Lung (tissue), 12 donors: Measurements from ENCODE around the gene GPR55. TPM values are rescaled to one million over a fixed set of nuclear protein-coding genes. Genes with fewer than 3 reads are reported as not detected.

ENCODE experiments used
- ATAC-seq: fragments of 200-7000 bp; cut with Tn5 transposase; one replicate; pipeline ENCODE4 v1.9.1; 2020; ENCODE audit warnings: moderate number of reproducible peaks; ENCODE audit not compliant: insufficient read depth, low FRiP score
- DNase-seq, 3 donors: peaks; one replicate each; pipeline ENCODE4 v3.0.0-alpha.2; 2013 to 2017
- H3K27ac ChIP-seq, 2 donors: one replicate each; pipeline ENCODE4 v1.5.1; 2013; ENCODE audit warnings: mild to moderate bottlenecking in 2 of 2, moderate library complexity in 2 of 2, control low read depth in 1 of 2, inconsistent platforms in 1 of 2, low read depth in 1 of 2, low read length in 1 of 2
- H3K27me3 ChIP-seq, 3 donors: one replicate each; pipeline ENCODE4 v1.5.1; 2013; ENCODE audit warnings: low read length in 2 of 3; ENCODE audit not compliant: control insufficient read depth in 3 of 3, insufficient read depth in 3 of 3
- H3K36me3 ChIP-seq, 4 donors: one replicate each; pipeline ENCODE4 v1.5.1; 2013; ENCODE audit warnings: low read length in 4 of 4, mild to moderate bottlenecking in 1 of 4, moderate library complexity in 1 of 4; ENCODE audit not compliant: control insufficient read depth in 4 of 4, insufficient read depth in 4 of 4
- H3K4me1 ChIP-seq, 5 donors: one replicate each; pipeline ENCODE4 v1.5.1; 2013; ENCODE audit warnings: low read length in 5 of 5, mild to moderate bottlenecking in 2 of 5, moderate library complexity in 1 of 5; ENCODE audit not compliant: control insufficient read depth in 5 of 5, insufficient read depth in 5 of 5
- H3K4me3 ChIP-seq: one replicate; pipeline ENCODE4 v1.5.1; 2013; ENCODE audit warnings: mild to moderate bottlenecking, control low read depth, moderate library complexity
- H3K9ac ChIP-seq, 2 donors: one replicate each; pipeline ENCODE4 v1.5.1; 2013; ENCODE audit warnings: low read length in 2 of 2, control low read depth in 1 of 2; ENCODE audit not compliant: insufficient read depth in 1 of 2
- H3K9me3 ChIP-seq, 4 donors: one replicate each; pipeline ENCODE4 v1.5.1; 2013; ENCODE audit warnings: low read length in 3 of 4, mild to moderate bottlenecking in 1 of 4, moderate library complexity in 1 of 4; ENCODE audit not compliant: control insufficient read depth in 4 of 4, insufficient read depth in 3 of 4
- CTCF ChIP-seq: IDR thresholded peaks from 2 replicates; pipeline ENCODE4 v1.5.1; 2012; ENCODE audit warnings: mild to moderate bottlenecking; ENCODE audit errors: control extremely low read depth, extremely low read depth
- WGBS, 2 donors: extraction: QIAGEN DNeasy Blood & Tissue Kit; methylation state at CpG; one replicate each; pipeline ENCODE4 v1.1.7; 2013; 5-methylcytosine and 5-hydroxymethylcytosine counted together
- polyA plus RNA-seq, 2 donors: library from polyadenylated mRNA; stranded (reverse); fragments of 200-250 nt; gene quantifications; one replicate each; pipeline ENCODE4 v1.2.1, GENCODE V29; 2013
- total RNA-seq, 2 donors: library from RNA; depleted of rRNA in 1 of 2; stranded (reverse); fragments of >200 nt in 1 of 2; gene quantifications; one replicate each; pipeline ENCODE4 v1.2.1, GENCODE V29; 2014 to 2021
- donor health status: control.
- donor health status: control.
- donor health status: Bipolar disorder and iron deficiency.
- donor health status: healthy.
- donor health status: DM: yes; HTN: yes; CAD: no.

GPR55 gene
- total and polyA plus RNA-seq, 4 donors, result 0.18 to 0.58 (median 0.29) TPM

GRCh38 chr2:230909841-230910545 lies 15.0 kb downstream of the GPR55 start:
- 86 to 95% methylated on average over 18 of the region's 18 CpGs for WGBS, 2 donors
- TF ChIP-seq CTCF, result no peak

GRCh38 chr2:230908595-230909191 lies 16.3 kb downstream of the GPR55 start:
- Histone ChIP-seq H3K9me3 (no peaks in the 10 kb centered on the region), H3K27me3 (no peaks in the 10 kb centered on the region), H3K4me1 (peaks cover 0 to 11% (median 0%) of the 10 kb centered on the region in 5 donors), H3K27ac (no peak overlapping the region), H3K4me3 (no peak overlapping the region), H3K36me3 (no peaks in the 10 kb centered on the region), H3K9ac (no peak overlapping the region)
- DNase-seq (no peak), ATAC-seq (no peak)
- 69 to 79% methylated on average over 10 of the region's 10 CpGs for WGBS, 2 donors
- no peak for TF ChIP-seq CTCF

More at GRCh38 chr2:230909841-230910545, 15.0 kb downstream of the GPR55 start:
- no peaks in the 10 kb centered on the region for H3K36me3 ChIP-seq
- H3K4me1 ChIP-seq, result peaks cover 0 to 11% (median 0%) of the 10 kb centered on the region in 5 donors
- ATAC-seq, result no peak
- peaks cover 0 to 3% (median 0%) of the 10 kb centered on the region in 3 donors for H3K27me3 ChIP-seq
- H3K27ac ChIP-seq, result no peak overlapping the region
- H3K9ac ChIP-seq, result no peak overlapping the region
- DNase-seq, result peak in 1 of 3 donors; percentile 3
- H3K9me3 ChIP-seq, result peaks cover 0 to 2% (median 0%) of the 10 kb centered on the region in 4 donors
- no peak overlapping the region for H3K4me3 ChIP-seq

- Histone ChIP-seq H3K4me3 (no peak overlapping the region), H3K9ac (no peak overlapping the region), H3K9me3 (no peaks in the 10 kb centered on the region), H3K27me3 (no peaks in the 10 kb centered on the region), H3K4me1 (peaks cover 0 to 11% (median 0%) of the 10 kb centered on the region in 5 donors), H3K36me3 (no peaks in the 10 kb centered on the region), H3K27ac (no peak overlapping the region)
- no peak for TF ChIP-seq CTCF
- ATAC-seq, result no peak
- DNase-seq, result peak in 2 of 3 donors; percentile 40 to 77
- 69 to 81% methylated on average over 5 to 6 of the region's 6 CpGs for WGBS, 2 donors
Observed at GRCh38 chr2:230908092-230908594, 16.9 kb downstream of the GPR55 start.
